Astrocyte (in vitro differentiated cells and primary cell): ENCODE measurements around the gene ST13. TPM values are rescaled to one million over a fixed set of nuclear protein-coding genes. Genes with fewer than 3 reads are reported as not detected.

Source experiments
- DNase-seq: peaks from one replicate; pipeline ENCODE4 v3.0.0-alpha.2; 2010; ENCODE audit warnings: low read depth
- FAIRE-seq: peaks from 2 replicates; lab custom pipeline; 2011; peaks lifted over from hg19 to GRCh38; lab: Jason Lieb, UNC
- H2AFZ ChIP-seq: 2 replicates; pipeline ENCODE4 v1.6.0; 2012; ENCODE audit warnings: low read depth, low read length, inconsistent platforms
- H3K27ac ChIP-seq: 2 replicates; pipeline ENCODE4 v1.5.1; 2011; ENCODE audit warnings: low read depth, low read length, inconsistent platforms
- H3K27me3 ChIP-seq: 2 replicates; pipeline ENCODE4 v1.6.0; 2011; ENCODE audit warnings: low read length, inconsistent platforms; ENCODE audit not compliant: insufficient read depth
- H3K36me3 ChIP-seq: 2 replicates; pipeline ENCODE4 v1.5.1; 2011; ENCODE audit warnings: low read length, inconsistent platforms; ENCODE audit not compliant: insufficient read depth
- H3K4me1 ChIP-seq: 2 replicates; pipeline ENCODE4 v1.5.1; 2011; ENCODE audit warnings: low read length, inconsistent platforms; ENCODE audit not compliant: insufficient read depth
- H3K4me2 ChIP-seq: 2 replicates; pipeline ENCODE4 v1.6.0; 2012; ENCODE audit warnings: low read length, inconsistent platforms
- H3K4me3 ChIP-seq: 2 replicates; pipeline ENCODE4 v1.5.1; 2011; ENCODE audit warnings: low read depth, mild to moderate bottlenecking, low read length, inconsistent platforms; ENCODE audit not compliant: insufficient read depth
- H3K79me2 ChIP-seq: 2 replicates; pipeline ENCODE4 v1.6.0; 2012; ENCODE audit warnings: mild to moderate bottlenecking, low read length, inconsistent platforms; ENCODE audit not compliant: insufficient read depth
- H3K9ac ChIP-seq: 2 replicates; pipeline ENCODE4 v1.6.0; 2012; ENCODE audit warnings: mild to moderate bottlenecking, low read length, inconsistent platforms
- H3K9me3 ChIP-seq: 2 replicates; pipeline ENCODE4 v1.5.1; 2012; ENCODE audit warnings: low read depth, mild to moderate bottlenecking, low read length, inconsistent platforms; ENCODE audit not compliant: insufficient read depth
- H4K20me1 ChIP-seq: 2 replicates; pipeline ENCODE4 v1.6.0; 2012; ENCODE audit warnings: low read length, inconsistent platforms; ENCODE audit not compliant: insufficient read depth
- H3K27ac Mint-ChIP-seq: one replicate; pipeline ENCODE4 v1.8.0; 2021; ENCODE audit warnings: mild to moderate bottlenecking, mixed read lengths; ENCODE audit not compliant: unreplicated experiment
- H3K27me3 Mint-ChIP-seq: one replicate; pipeline ENCODE4 v1.8.0; 2021; ENCODE audit warnings: low read depth, mixed read lengths; ENCODE audit not compliant: unreplicated experiment
- H3K36me3 Mint-ChIP-seq: one replicate; pipeline ENCODE4 v1.8.0; 2021; ENCODE audit warnings: low read depth, mixed read lengths; ENCODE audit not compliant: unreplicated experiment
- H3K4me1 Mint-ChIP-seq: one replicate; pipeline ENCODE4 v1.8.0; 2021; ENCODE audit warnings: low read depth, mixed read lengths; ENCODE audit not compliant: unreplicated experiment
- H3K4me3 Mint-ChIP-seq: one replicate; pipeline ENCODE4 v1.8.0; 2021; ENCODE audit warnings: mild to moderate bottlenecking, moderate library complexity, mixed read lengths; ENCODE audit not compliant: unreplicated experiment
- H3K9me3 Mint-ChIP-seq: one replicate; pipeline ENCODE4 v1.8.0; 2021; ENCODE audit warnings: mild to moderate bottlenecking, mixed read lengths; ENCODE audit not compliant: unreplicated experiment
- CTCF ChIP-seq: IDR thresholded peaks from 2 replicates; pipeline ENCODE4 v1.5.1; 2011; ENCODE audit warnings: low read depth, mild to moderate bottlenecking, inconsistent platforms, low read length, moderate library complexity; ENCODE audit not compliant: insufficient read depth
- EZH2 ChIP-seq: IDR thresholded peaks from 2 replicates; pipeline ENCODE4 v1.6.1; 2012; ENCODE audit warnings: mild to moderate bottlenecking, low read length, inconsistent platforms; ENCODE audit not compliant: insufficient read depth
- total RNA-seq: library from RNA; stranded (reverse); gene quantifications from 2 replicates; pipeline ENCODE4 v1.2.1, GENCODE V29; 2021

ST13 gene
- total RNA-seq, 1 donor from 2014 or later = 248 TPM

- Mint-ChIP-seq H3K9me3 (no peaks in the 10 kb centered on the region), H3K4me3 (no peak overlapping the region), H3K27ac (no peak overlapping the region), H3K27me3 (no peaks in the 10 kb centered on the region), H3K4me1 (peaks cover 11% of the 10 kb centered on the region), H3K36me3 (peaks cover 2% of the 10 kb centered on the region)
- FAIRE-seq (no peak), DNase-seq (no peak)
- Histone ChIP-seq H3K27me3 (no peaks in the 10 kb centered on the region), H3K79me2 (peaks cover 6% of the 10 kb centered on the region), H3K36me3 (peaks cover 19% of the 10 kb centered on the region), H3K27ac (no peak overlapping the region), H2AFZ (no peak overlapping the region), H3K4me3 (no peak overlapping the region), H3K9ac (no peak overlapping the region), H4K20me1 (no peaks in the 10 kb centered on the region), H3K9me3 (no peaks in the 10 kb centered on the region), H3K4me2 (no peak overlapping the region), H3K4me1 (no peaks in the 10 kb centered on the region)
- no peak for TF ChIP-seq CTCF
- TF ChIP-seq EZH2 = no peak
Measured at GRCh38 chr22:40823426-40823825, 33.0 kb downstream of the ST13 start.

DNA sequence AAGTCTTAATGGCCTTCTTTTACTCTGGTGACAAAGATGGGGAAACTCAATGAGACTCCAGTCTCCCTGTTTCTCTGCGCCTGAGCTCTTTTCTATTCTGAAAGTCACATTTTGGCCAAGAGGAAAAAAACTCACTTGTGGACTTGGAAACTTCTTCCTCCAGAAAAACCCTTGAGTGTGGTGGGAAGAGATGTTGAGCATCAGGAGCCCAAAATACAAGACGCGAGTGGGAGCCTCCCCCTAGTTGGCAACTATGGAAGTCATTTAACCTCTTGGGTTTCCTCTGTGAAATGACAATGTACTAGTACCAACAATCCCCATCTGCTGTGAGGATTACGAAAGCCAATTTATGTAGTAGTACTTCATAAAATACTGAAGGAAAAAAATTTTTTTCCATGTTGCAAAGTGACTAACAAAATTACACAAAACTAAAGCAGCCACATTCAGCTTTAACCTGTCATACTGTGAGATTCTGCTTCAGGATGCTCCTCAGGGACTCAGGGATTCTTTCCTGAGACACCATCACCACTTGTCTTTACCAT, 36.8 kb downstream of the ST13 start:
- Histone ChIP-seq H3K36me3 (peaks cover 16% of the 10 kb centered on the region), H3K4me3 (peak overlapping the region; percentile 65), H3K9ac (peak overlapping the region; percentile 76), H3K27ac (peak overlapping the region; percentile 47), H3K4me1 (peaks cover 6% of the 10 kb centered on the region), H3K4me2 (peak overlapping the region; percentile 98), H4K20me1 (peaks cover 17% of the 10 kb centered on the region), H3K79me2 (peaks cover 39% of the 10 kb centered on the region), H3K27me3 (no peaks in the 10 kb centered on the region), H3K9me3 (no peaks in the 10 kb centered on the region), H2AFZ (peak overlapping the region; percentile 73)
- Mint-ChIP-seq H3K27ac (peak overlapping the region; percentile 72), H3K36me3 (peaks cover 3% of the 10 kb centered on the region), H3K4me3 (peak overlapping the region; percentile 81), H3K9me3 (no peaks in the 10 kb centered on the region), H3K27me3 (no peaks in the 10 kb centered on the region), H3K4me1 (peaks cover 12% of the 10 kb centered on the region)
- DNase-seq = no peak
- no peak for TF ChIP-seq CTCF
- TF ChIP-seq EZH2 = no peak
- no peak for FAIRE-seq

- peaks cover 6% of the 10 kb centered on the region for H3K4me1 ChIP-seq
- no peaks in the 10 kb centered on the region for H3K9me3 ChIP-seq
- H3K27ac Mint-ChIP-seq = peak within 1 kb of the TSS; percentile 93
- FAIRE-seq (no peak), DNase-seq (peak; percentile 59)
- peak within 1 kb of the TSS; percentile 99 for H2AFZ ChIP-seq
- H3K27me3 Mint-ChIP-seq = no peaks in the 10 kb centered on the region
- H3K9me3 Mint-ChIP-seq = no peaks in the 10 kb centered on the region
- H3K27ac ChIP-seq = peak within 1 kb of the TSS; percentile 70
- H3K4me3 Mint-ChIP-seq = peak within 1 kb of the TSS; percentile 98
- H3K9ac ChIP-seq = peak within 1 kb of the TSS; percentile 97
- H3K36me3 Mint-ChIP-seq = peaks cover 3% of the 10 kb centered on the region
- peaks cover 45% of the 10 kb centered on the region for H3K79me2 ChIP-seq
- no peaks in the 10 kb centered on the region for H3K27me3 ChIP-seq
- H3K4me1 Mint-ChIP-seq = peaks cover 12% of the 10 kb centered on the region
- peaks cover 11% of the 10 kb centered on the region for H3K36me3 ChIP-seq
- H3K4me2 ChIP-seq = peak within 1 kb of the TSS; percentile 98
- H4K20me1 ChIP-seq = peaks cover 17% of the 10 kb centered on the region
- peak within 1 kb of the TSS; percentile 97 for H3K4me3 ChIP-seq
- TF ChIP-seq EZH2 (no peak), CTCF (no peak)
Measured at GRCh38 chr22:40818747-40819598, 37.5 kb downstream of the ST13 start, which contains the start of gene SLC25A17. TSS of gene SLC25A17 (minus strand) at chr22:40819346. CDS start at chr22:40819248, 98 bp downstream.
